GM12878 (cell line): ENCODE data around the gene PROP1. TPM values are rescaled to one million over a fixed set of nuclear protein-coding genes. Genes with fewer than 3 reads are reported as not detected.

Experiments
- ATAC-seq: fragments of 200-7000 bp; cut with Tn5 transposase; 3 replicates; pipeline ENCODE4 v1.9.1; 2020; ENCODE audit warnings: mild to moderate bottlenecking, moderate library complexity
- BruUV-seq: library from RNA; stranded (reverse); fragments of 400-500 nt; replicated peaks from 2 replicates; lab custom pipeline; 2021; lab: Mats Ljungman, UMichigan
- CTCF ChIA-PET: fragments of 300-600 bp; sonication (Branson Sonifier 250); formaldehyde crosslinking; extraction: SDS; loops from one replicate; lab custom pipeline; 2021; ENCODE audit warnings: inconsistent platforms; lab: Yijun Ruan, JAX
- POLR2A ChIA-PET: fragments of 350-600 bp; formaldehyde crosslinking; extraction: SDS; loops from one replicate; lab custom pipeline; 2021; ENCODE audit warnings: inconsistent platforms; lab: Charles Lee
- RAD21 ChIA-PET: fragments of 300-600 bp; sonication (Branson Sonifier 250); formaldehyde crosslinking; loops from one replicate; lab custom pipeline; 2023; ENCODE audit warnings: antibody characterized with exemption; ENCODE audit not compliant: unreplicated experiment; lab: Charles Lee
- SMC1A ChIA-PET: fragments of 300-600 bp; sonication (Branson Sonifier 250); formaldehyde crosslinking; loops from one replicate; lab custom pipeline; 2023; ENCODE audit not compliant: unreplicated experiment, uncharacterized antibody; lab: Charles Lee
- DNase-seq: peaks from one replicate; pipeline ENCODE4 v3.0.0-alpha.2; 2011; ENCODE audit warnings: low read depth, low spot score
- FAIRE-seq: peaks from 3 replicates; lab custom pipeline; 2011; peaks lifted over from hg19 to GRCh38; lab: Jason Lieb, UNC
- H2AFZ ChIP-seq: 2 replicates; pipeline ENCODE4 v1.6.0; 2011; ENCODE audit warnings: low read depth, low read length, control low read depth; ENCODE audit not compliant: control insufficient read depth
- H3K27ac ChIP-seq: 2 replicates; pipeline ENCODE4 v1.5.1; 2011; ENCODE audit warnings: control low read depth; ENCODE audit not compliant: control insufficient read depth, insufficient read depth
- H3K27me3 ChIP-seq, 2 experiments: replicated peaks in 1 of 2; 2 replicates each; pipeline versions ENCODE4 v1.6.0 to v1.6.1; 2011; ENCODE audit warnings: low read length in 1 of 2; ENCODE audit not compliant: control insufficient read depth in 2 of 2, insufficient read depth in 2 of 2
- H3K36me3 ChIP-seq, 2 experiments: 2 replicates each; pipeline ENCODE4 v1.5.1; 2011; ENCODE audit warnings: low read length in 1 of 2; ENCODE audit not compliant: control insufficient read depth in 2 of 2, insufficient read depth in 2 of 2
- H3K4me1 ChIP-seq: 2 replicates; pipeline ENCODE4 v1.6.1; 2011; ENCODE audit warnings: mild to moderate bottlenecking, low read length, moderate library complexity, mixed read lengths; ENCODE audit not compliant: control insufficient read depth, insufficient read depth
- H3K4me2 ChIP-seq: 2 replicates; pipeline ENCODE4 v1.6.0; 2011; ENCODE audit warnings: control low read depth; ENCODE audit not compliant: control insufficient read depth, insufficient read depth
- H3K4me3 ChIP-seq: fragments of 200-600 bp; sonication (generic); 2 replicates; pipeline ENCODE4 v1.5.1; 2016
- H3K79me2 ChIP-seq: 2 replicates; pipeline ENCODE4 v1.6.0; 2011; ENCODE audit warnings: low read length; ENCODE audit not compliant: control insufficient read depth, insufficient read depth
- H3K9ac ChIP-seq: 2 replicates; pipeline ENCODE4 v1.8.0; 2011; ENCODE audit warnings: low read length, control low read depth, mixed read lengths; ENCODE audit not compliant: control insufficient read depth, insufficient read depth
- H3K9me3 ChIP-seq: replicated peaks from 3 replicates; pipeline ENCODE4 v1.5.1; 2011; ENCODE audit warnings: mild to moderate bottlenecking, low read length; ENCODE audit not compliant: control insufficient read depth, insufficient read depth
- H4K20me1 ChIP-seq: 2 replicates; pipeline ENCODE4 v1.6.0; 2011; ENCODE audit not compliant: control insufficient read depth, insufficient read depth
- ATF2 ChIP-seq: IDR thresholded peaks from 2 replicates; pipeline ENCODE4 v1.6.1; 2012; ENCODE audit warnings: low read length, inconsistent platforms
- BACH1 ChIP-seq: fragments of 450-650 bp; IDR thresholded peaks from 2 replicates; pipeline ENCODE4 v1.6.1; 2017; ENCODE audit warnings: mild to moderate bottlenecking, borderline replicate concordance
- CUX1 ChIP-seq: IDR thresholded peaks from 2 replicates; pipeline ENCODE4 v1.6.1; 2012; ENCODE audit warnings: improper control_type of control experiment, low read depth, low read length; ENCODE audit not compliant: insufficient replicate concordance
- EP300 ChIP-seq, 2 experiments: fragments of 150-350 bp in 1 of 2; IDR thresholded peaks; 2 replicates each; pipeline ENCODE4 v1.6.1; 2011 to 2012; ENCODE audit warnings: low read depth in 2 of 2, low read length in 2 of 2, borderline replicate concordance in 1 of 2, improper control_type of control experiment in 1 of 2, inconsistent platforms in 1 of 2; ENCODE audit not compliant: control insufficient read depth in 1 of 2
- NRF1 ChIP-seq: conservative IDR thresholded peaks from 2 replicates; pipeline ENCODE4 v1.6.1; 2011; ENCODE audit warnings: mild to moderate bottlenecking, low read depth, low read length, improper control_type of control experiment
- PML ChIP-seq: IDR thresholded peaks from 2 replicates; pipeline ENCODE4 v1.6.1; 2012; ENCODE audit warnings: low read length, inconsistent platforms
- RAD51 ChIP-seq: fragments of 450-650 bp; IDR thresholded peaks from 2 replicates; pipeline ENCODE4 v1.6.1; 2016; ENCODE audit warnings: moderate library complexity, mild to moderate bottlenecking, inconsistent platforms
- WGBS: methylation state at CpG from one replicate; pipeline ENCODE4 v1.1.6; 2016; ENCODE audit warnings: low lambda C conversion rate; ENCODE audit not compliant: insufficient replicate concordance, insufficient coverage; ENCODE audit errors: missing lambda C conversion rate; 5-methylcytosine and 5-hydroxymethylcytosine counted together
- in situ Hi-C: fragments of 300-500 bp; cut with MboI; formaldehyde crosslinking; loops from 9 replicates; pipeline ENCODE4 v1.14.3; 2018; ENCODE audit warnings: mixed read lengths
- intact Hi-C: fragments of 100-400 bp; cut with micrococcal nuclease; formaldehyde crosslinking; loops from one replicate; pipeline ENCODE4 v1.14.2; 2022; ENCODE audit not compliant: unreplicated experiment
- polyA plus RNA-seq, 11 experiments: library from polyadenylated mRNA; depleted of rRNA in 4 of 11; unstranded in 6 of 11; stranded (reverse) in 5 of 11; fragments of >200 nt; fragmentation: Nextera tagmentation in 4 of 11; fragmentation: Illumina TruSeq in 1 of 11; extraction: Ambion mirVana in 4 of 11; extraction: Trizol in 1 of 11; gene quantifications; 1 replicate in 1 of 11; 2 replicates in 10 of 11; pipeline versions ENCODE4 v1.2.1 to v1.2.3, GENCODE V29; 2011 to 2016; ENCODE audit warnings: inconsistent platforms in 2 of 11, missing spikeins in 2 of 11, low read depth in 1 of 11
- total RNA-seq, 4 experiments: library from RNA; depleted of rRNA in 3 of 4; stranded (reverse); fragments of >200 nt in 3 of 4; fragmentation: Illumina TruSeq in 1 of 4; extraction: Trizol in 1 of 4; gene quantifications; 2 replicates each; pipeline versions ENCODE4 v1.2.1 to v1.2.3, GENCODE V29; 2013 to 2021
- TF ChIP-seq, protein P1 (sequence below), 3 experiments: IDR thresholded peaks in 2 of 3; conservative IDR thresholded peaks in 1 of 3; 2 replicates each; pipeline ENCODE4 v1.5.1; 2011; ENCODE audit warnings: low read depth in 3 of 3, low read length in 3 of 3, mild to moderate bottlenecking in 3 of 3, control low read depth in 2 of 3, moderate library complexity in 2 of 3, inconsistent platforms in 1 of 3, mixed read lengths in 1 of 3; ENCODE audit not compliant: control insufficient read depth in 2 of 3, insufficient read depth in 1 of 3; ENCODE audit errors: extremely low read depth in 1 of 3

Gene PROP1
- total and polyA plus RNA-seq, 10 of the 15 experiments (the other 5 are each of a cell fraction or from before 2014, with no cell fraction given), result not detected

DNA sequence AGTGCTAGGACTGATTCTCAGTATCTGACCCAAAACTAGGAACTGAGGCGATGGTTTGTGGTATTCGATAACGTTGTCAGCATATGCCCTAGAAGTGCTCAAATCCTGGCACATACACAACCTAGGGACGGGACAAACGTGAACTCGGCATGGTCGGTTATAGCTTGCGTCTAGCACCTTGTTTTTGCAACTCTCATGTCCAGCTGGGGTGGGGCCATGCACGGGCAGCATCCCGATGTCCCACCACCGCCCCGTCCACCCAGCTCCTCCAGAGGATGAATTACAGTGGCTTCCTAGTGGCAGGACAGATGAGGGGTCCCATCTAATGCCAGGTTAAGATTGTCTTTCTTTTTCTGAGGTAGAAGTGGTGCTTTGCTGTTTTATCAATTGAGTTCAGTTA is 31.6 kb downstream of the PROP1 start:
- H3K4me1 ChIP-seq, result no peaks in the 10 kb centered on the region
- in situ Hi-C loops (no loop called here), intact Hi-C loops (no loop called here)
- no peak overlapping the region for H3K4me3 ChIP-seq
- H2AFZ ChIP-seq, result no peak overlapping the region
- H3K9me3 ChIP-seq, result no peaks in the 10 kb centered on the region; the same call in 1 of the 3 replicates
- 65% methylated on average over 12 of the region's 12 CpGs for WGBS
- no peaks in the 10 kb centered on the region for H3K27me3 ChIP-seq
- RAD21 ChIA-PET, result no interaction called here
- no peaks in the 10 kb centered on the region for H3K79me2 ChIP-seq
- DNase-seq (no peak), ATAC-seq (no peak), FAIRE-seq (no peak)
- BruUV-seq, result no TSS peak
- POLR2A ChIA-PET, result no interaction called here
- no peak overlapping the region for H3K27ac ChIP-seq
- H3K9ac ChIP-seq, result no peak overlapping the region
- TF ChIP-seq CUX1 (no peak), RAD51 (no peak), NRF1 (no peak), BACH1 (no peak), PML (no peak), EP300 (IDR thresholded peaks at IDR 0.05; ENCODE audit: borderline replicate concordance in 1 of 2, control insufficient read depth in 1 of 2, low read depth in 2 of 2, low read length in 2 of 2) (no peak), ATF2 (no peak)
- TF ChIP-seq, protein P1, sequence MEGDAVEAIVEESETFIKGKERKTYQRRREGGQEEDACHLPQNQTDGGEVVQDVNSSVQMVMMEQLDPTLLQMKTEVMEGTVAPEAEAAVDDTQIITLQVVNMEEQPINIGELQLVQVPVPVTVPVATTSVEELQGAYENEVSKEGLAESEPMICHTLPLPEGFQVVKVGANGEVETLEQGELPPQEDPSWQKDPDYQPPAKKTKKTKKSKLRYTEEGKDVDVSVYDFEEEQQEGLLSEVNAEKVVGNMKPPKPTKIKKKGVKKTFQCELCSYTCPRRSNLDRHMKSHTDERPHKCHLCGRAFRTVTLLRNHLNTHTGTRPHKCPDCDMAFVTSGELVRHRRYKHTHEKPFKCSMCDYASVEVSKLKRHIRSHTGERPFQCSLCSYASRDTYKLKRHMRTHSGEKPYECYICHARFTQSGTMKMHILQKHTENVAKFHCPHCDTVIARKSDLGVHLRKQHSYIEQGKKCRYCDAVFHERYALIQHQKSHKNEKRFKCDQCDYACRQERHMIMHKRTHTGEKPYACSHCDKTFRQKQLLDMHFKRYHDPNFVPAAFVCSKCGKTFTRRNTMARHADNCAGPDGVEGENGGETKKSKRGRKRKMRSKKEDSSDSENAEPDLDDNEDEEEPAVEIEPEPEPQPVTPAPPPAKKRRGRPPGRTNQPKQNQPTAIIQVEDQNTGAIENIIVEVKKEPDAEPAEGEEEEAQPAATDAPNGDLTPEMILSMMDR (IDR thresholded peaks at IDR 0.05 in 2 of 3, conservative IDR thresholded peaks at IDR 0.05 in 1 of 3; ENCODE audit: control insufficient read depth in 2 of 3, extremely low read depth in 1 of 3, insufficient read depth in 1 of 3, low read depth in 3 of 3, low read length in 3 of 3), result no peak
- CTCF ChIA-PET, result no interaction called here
- H4K20me1 ChIP-seq, result no peaks in the 10 kb centered on the region
- no peak overlapping the region for H3K4me2 ChIP-seq
- SMC1A ChIA-PET, result no interaction called here
- H3K36me3 ChIP-seq, result no peaks in the 10 kb centered on the region
